Mesodermal cell (in vitro differentiated cells): Measurements from ENCODE around the gene ACSM3.
A peak's percentile ranks its signal among the peaks of the same experiment; 100 is the strongest.
"Not testable (repeated sequence)": the region's sequence is repeated elsewhere in the genome, so short reads cannot be mapped to it uniquely, and the experiment has no call there.

Experiments
- H3K27ac ChIP-seq: 2 replicates; pipeline ENCODE4 v1.7.0; 2013; ENCODE audit warnings: mild to moderate bottlenecking, low read depth, low read length, moderate library complexity; ENCODE audit not compliant: severe bottlenecking
- H3K36me3 ChIP-seq: 2 replicates; pipeline ENCODE4 v1.7.1; 2013; ENCODE audit warnings: mild to moderate bottlenecking, low read length, moderate library complexity; ENCODE audit not compliant: control insufficient read depth, insufficient read depth
- H3K4me1 ChIP-seq: one replicate; pipeline ENCODE4 v1.7.1; 2013; ENCODE audit warnings: mild to moderate bottlenecking, low read length; ENCODE audit not compliant: insufficient read depth, control insufficient read depth, poor library complexity, severe bottlenecking
- H3K4me3 ChIP-seq: 2 replicates; pipeline ENCODE4 v1.7.0; 2013; ENCODE audit warnings: low read length, control low read depth, mild to moderate bottlenecking; ENCODE audit not compliant: insufficient read depth, poor library complexity, severe bottlenecking; ENCODE audit errors: extremely low read depth
- H3K9me3 ChIP-seq: 2 replicates; pipeline ENCODE4 v1.7.1; 2013; ENCODE audit warnings: mild to moderate bottlenecking, low read length, moderate library complexity; ENCODE audit not compliant: control insufficient read depth
- WGBS, 2 experiments: methylation state at CpG; one replicate each; pipeline ENCODE4 v1.1.5; 2013; ENCODE audit warnings: missing lambda C conversion rate in 2 of 2; ENCODE audit not compliant: insufficient coverage in 2 of 2; 5-methylcytosine and 5-hydroxymethylcytosine counted together

ACSM3 gene

DNA sequence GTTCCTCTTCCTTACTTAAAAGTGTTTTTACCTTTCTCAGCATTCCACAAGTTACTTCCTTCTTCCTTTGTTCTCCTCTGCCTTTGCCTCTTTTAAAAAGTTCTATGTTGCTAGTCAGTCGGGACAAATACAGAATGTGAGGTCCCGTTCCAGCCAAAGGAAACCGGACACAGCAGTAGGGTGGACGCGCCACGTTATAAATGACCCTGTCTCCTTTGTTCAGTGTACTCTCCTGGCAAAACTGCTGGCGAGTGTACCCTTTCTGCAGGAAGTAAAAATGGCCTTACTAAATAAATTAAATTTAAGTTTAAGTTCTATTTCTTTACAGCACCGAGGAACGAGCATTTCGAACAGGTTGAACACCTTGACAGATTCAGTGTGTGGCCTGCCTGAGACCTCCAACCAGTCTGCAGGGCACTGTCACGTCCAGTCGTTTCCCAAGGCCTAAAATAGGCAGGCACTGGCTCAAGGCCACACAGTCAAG is 41.9 kb downstream of the ACSM3 start:
- Histone ChIP-seq H3K27ac (peak overlapping the region; percentile 86), H3K4me3 (peak overlapping the region; percentile 70)
- H3K9me3 ChIP-seq, H3K4me1 ChIP-seq, H3K36me3 ChIP-seq: not testable (repeated sequence)
- WGBS, 2 experiments = 21 to 33% methylated on average over 11 of the region's 12 CpGs

DNA sequence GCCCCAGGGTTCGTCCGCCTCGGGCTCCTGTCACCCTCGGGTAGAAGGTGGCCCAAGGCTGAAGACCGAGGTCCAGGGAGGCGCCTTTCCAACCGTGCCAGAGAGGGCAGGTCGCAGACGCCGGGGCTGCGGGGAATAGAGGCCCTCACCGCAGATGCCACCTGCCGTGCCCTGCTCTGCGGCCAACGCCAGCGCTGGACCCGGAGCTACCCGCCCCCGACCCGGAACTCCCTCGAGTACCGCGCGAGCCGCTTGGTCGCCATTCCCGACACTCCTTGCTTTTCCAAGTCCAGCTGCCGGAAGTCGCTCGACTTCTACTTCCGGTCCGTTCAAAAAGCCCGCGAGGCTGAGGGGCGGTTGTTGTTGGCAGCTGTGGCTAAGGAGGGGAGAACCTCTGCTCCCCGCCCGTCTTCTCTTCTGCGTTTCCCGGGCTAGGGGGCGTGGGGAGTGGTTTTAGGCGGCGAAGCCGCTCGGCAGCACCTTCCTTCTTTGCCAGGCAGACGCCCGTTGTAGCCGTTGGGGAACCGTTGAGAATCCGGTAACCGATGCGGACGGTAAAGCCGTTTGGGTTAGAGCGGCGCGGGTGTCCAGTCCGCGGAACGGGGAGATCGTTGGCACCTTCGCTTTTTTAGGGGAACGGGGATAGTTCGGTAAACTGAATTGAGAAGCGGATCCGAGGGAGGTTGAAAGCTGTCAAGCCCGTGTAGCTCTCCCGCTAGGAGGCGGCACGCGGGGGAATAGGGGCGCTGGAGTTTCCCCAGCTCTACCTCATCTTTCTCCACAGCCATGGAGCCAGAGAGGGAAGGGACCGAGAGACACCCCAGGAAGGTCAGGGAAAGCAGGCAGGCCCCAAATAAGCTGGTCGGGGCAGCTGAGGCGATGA is 42.6 kb downstream of the ACSM3 start, which contains the start of the genes ERI2 and REXO5:
ERI2 (minus strand) TSS at position 305 of the 883 bp plus-strand sequence; CDS start at position 263, 42 bp downstream.
REXO5 (plus strand) TSS at position 360 of the 883 bp plus-strand sequence; CDS start at position 787, 427 bp downstream.
- Histone ChIP-seq H3K36me3 (peaks cover 7% of the 10 kb centered on the region), H3K9me3 (no peaks in the 10 kb centered on the region), H3K27ac (peak within 1 kb of the TSS; percentile 86), H3K4me3 (peak within 1 kb of the TSS; percentile 70), H3K4me1 (no peaks in the 10 kb centered on the region)
- 1% methylated on average over 40 to 56 of the region's 74 CpGs for WGBS, 2 experiments

DNA sequence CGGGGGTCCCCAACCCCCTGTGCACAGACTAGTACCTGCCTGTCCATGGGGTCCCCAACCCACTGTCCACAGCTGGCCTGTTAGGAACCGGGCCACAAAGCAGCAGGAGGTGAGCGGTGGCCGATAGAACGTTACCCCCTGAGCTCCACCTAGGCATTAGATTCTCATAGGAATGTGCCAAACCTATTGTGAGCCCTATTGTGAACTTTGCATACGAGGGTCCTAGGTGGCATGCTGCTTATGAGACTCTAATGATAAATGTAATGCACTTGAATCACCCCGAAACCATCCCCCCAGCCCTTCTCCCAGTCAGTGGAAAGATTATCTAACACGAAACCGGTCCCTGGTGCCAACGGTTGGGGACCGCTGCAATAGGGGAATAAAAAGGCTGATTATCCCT is 44.0 kb downstream of the ACSM3 start:
- 94 to 96% methylated on average over 6 of the region's 11 CpGs for WGBS, 2 experiments

DNA sequence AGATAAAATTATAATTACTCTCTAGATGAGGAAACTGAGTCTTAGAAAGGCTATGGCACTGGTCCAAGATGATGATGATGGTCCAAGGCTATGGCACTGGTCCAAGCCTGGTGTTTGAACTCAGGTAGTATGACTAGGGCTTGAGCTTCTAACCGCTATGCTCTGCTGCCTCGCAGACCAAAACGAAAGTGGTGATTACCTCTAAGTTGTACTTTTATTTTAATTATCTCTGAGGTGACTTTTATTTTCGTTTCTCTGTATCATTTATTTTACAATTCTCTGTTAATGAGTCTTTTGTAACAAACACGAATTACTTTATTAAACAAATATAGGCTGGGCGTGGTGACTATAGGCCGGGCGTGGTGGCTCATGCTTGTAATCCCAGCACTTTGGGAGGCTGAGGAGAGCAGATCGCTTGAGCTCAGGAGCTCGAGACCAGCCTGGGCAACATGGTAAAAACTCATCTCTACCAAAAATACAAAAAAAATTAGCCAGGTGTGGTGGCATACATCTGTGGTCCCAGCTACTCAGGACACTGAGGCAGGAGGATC is 48.1 kb downstream of the ACSM3 start:
- Histone ChIP-seq H3K9me3 (no peaks in the 10 kb centered on the region), H3K4me3 (no peak overlapping the region), H3K4me1 (no peaks in the 10 kb centered on the region), H3K27ac (no peak overlapping the region), H3K36me3 (peaks cover 4% of the 10 kb centered on the region)
- 77 to 95% methylated on average over 3 to 4 of the region's 10 CpGs for WGBS, 2 experiments

More for the DNA sequence above, 44.0 kb downstream of the ACSM3 start:
- Histone ChIP-seq H3K4me3 (peak overlapping the region; percentile 70), H3K27ac (no peak overlapping the region), H3K9me3 (no peaks in the 10 kb centered on the region), H3K4me1 (no peaks in the 10 kb centered on the region), H3K36me3 (no peaks in the 10 kb centered on the region)

DNA sequence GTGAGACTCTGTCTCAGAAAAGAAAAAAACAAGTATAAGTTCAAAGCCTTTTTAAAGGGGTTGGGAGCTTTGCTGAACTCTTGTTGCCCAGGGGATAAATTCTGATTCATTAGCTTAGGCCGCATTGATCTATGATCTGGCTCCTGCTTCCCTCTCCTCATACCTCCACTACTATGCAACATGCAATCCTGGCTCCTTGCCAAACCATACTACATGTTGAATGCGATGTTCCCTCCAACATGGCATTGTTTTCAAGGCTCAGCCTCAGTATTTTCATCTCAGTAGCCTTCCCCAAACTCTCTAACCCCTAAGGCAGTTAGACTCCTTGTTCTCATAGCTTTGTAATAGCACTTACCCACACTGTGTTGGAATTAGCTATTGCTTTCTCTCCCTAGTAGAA is 48.7 kb downstream of the ACSM3 start:
- Histone ChIP-seq H3K4me3 (no peak overlapping the region), H3K4me1 (no peaks in the 10 kb centered on the region), H3K36me3 (peaks cover 4% of the 10 kb centered on the region), H3K9me3 (no peaks in the 10 kb centered on the region), H3K27ac (no peak overlapping the region)
- 80 to 93% methylated on average over 2 of the region's 2 CpGs for WGBS, 2 experiments

DNA sequence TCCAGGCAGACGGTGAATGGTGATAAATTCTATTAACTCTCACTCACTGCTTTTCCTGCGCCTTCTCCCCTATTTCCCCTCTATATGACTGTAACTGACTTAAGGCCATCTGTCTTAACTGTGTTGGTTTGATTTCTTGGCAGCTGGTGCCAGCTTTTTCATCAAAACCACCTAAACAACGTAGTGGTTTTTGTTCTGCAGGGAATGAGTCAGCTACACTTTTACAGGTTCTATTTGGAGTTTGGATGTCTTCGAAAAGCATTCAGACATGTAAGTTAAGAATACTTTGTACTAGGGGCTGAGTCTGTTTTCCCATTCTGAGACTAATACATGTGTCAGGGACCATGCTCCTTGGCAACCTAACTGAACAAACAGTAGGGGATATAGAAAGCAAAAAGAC is 51.0 kb downstream of the ACSM3 start:
- Histone ChIP-seq H3K27ac (no peak overlapping the region), H3K36me3 (peaks cover 4% of the 10 kb centered on the region), H3K9me3 (no peaks in the 10 kb centered on the region), H3K4me1 (no peaks in the 10 kb centered on the region), H3K4me3 (no peak overlapping the region)
- WGBS, 2 experiments = 100% methylated on average over 1 of the region's 4 CpGs; no CpG with 5 or more reads in 1 of the 2 experiments

DNA sequence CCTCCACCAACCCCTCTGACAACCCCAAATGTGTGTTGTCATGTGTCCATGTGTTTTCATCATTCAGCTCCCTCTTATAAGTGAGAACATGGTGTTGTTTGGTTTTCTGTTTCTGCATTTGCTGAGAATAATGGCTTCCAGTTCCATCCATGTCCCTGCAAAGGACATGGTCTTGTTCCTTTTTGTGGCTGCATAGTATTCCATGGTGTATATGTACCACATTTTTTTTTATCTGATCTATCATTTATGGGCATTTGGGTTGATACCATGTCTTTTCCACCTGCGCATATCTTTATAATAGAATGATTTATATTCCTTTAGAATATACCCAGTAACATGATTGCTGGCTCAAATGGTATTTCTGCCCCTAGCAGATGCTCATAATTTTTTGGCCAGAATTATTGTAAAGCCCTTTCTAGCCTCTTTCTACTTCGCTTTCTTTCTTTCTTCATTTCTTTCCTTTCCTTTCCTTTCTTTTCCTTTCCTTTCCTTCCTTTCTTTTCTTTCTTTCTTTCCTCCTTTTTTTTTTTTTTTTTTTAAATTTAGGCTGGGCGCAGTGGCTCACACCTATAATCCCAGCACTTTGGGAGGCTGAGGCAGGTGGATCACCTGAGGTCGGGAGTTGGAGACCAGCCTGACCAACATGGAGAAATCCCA is 55.2 kb downstream of the ACSM3 start:
- no peaks in the 10 kb centered on the region for H3K4me1 ChIP-seq
- 78 to 100% methylated on average over 1 of the region's 4 CpGs for WGBS, 2 experiments
- H3K9me3 ChIP-seq = no peaks in the 10 kb centered on the region
- no peak overlapping the region for H3K4me3 ChIP-seq
- H3K36me3 ChIP-seq = peaks cover 4% of the 10 kb centered on the region
- H3K27ac ChIP-seq = no peak overlapping the region

DNA sequence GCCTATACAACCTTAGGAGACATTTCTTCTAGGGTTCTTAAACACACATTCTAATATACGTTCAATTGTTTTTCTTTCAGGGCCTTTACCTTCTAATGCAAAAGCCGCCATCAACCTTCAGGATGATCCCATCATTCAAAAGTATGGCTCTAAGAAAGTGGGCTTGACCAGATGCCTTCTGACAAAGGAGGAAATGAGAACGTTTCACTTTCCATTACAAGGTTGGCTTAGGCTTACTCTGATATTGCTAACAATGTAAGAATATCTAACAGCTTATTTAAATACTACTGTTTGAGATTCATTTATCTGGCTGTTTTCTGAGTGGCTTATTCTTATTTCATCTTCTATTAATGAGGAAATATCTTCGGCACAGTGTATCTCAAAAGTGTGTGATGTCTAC is 57.9 kb downstream of the ACSM3 start:
- no peaks in the 10 kb centered on the region for H3K36me3 ChIP-seq
- H3K4me1 ChIP-seq = no peaks in the 10 kb centered on the region
- H3K9me3 ChIP-seq = no peaks in the 10 kb centered on the region
- no peak overlapping the region for H3K4me3 ChIP-seq
- H3K27ac ChIP-seq = no peak overlapping the region
- whole genome bisulfite sequencing, 2 experiments = 88 to 100% methylated on average over 1 to 2 of the region's 4 CpGs

DNA sequence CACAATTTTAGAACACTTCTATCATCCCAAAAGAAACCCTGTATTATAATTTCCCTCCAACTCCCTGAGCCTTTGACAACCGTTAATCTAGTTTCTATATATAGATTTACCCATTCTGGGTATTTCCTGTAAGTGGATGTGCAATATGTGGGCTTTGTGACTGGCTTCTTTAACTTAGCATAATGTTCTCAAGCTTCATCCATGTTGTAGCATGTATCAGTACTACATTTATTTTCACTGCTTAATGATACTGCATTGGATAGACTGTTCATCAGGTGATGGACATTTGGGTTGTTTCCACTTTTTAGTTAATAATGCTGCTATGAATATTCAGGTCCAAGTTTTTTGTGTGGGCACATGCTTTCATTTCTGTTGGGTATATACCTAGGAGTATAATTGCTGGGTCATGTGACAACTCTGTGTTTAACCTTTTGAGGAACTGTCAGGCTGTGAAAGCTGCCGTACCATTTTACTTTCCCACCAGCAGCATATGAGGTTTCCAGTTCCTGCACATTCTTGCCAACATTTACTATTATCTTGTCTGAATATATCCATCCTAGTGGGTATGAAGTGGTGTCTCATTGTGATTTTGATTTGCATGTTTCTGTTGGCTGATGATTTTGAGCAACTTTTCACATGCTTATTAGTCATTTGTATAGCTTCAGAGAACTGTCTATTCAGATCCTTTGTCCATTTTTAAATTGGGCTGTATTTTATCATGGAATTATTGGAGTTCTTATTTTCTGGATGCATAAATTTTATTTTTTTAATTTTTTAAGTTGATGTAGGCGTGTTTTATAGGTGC is 58.9 kb downstream of the ACSM3 start:
- no peak overlapping the region for H3K4me3 ChIP-seq
- no peaks in the 10 kb centered on the region for H3K36me3 ChIP-seq
- WGBS, 2 experiments = 80% methylated on average over 1 of the region's 3 CpGs; no CpG with 5 or more reads in 1 of the 2 experiments
- no peaks in the 10 kb centered on the region for H3K9me3 ChIP-seq
- no peak overlapping the region for H3K27ac ChIP-seq
- no peaks in the 10 kb centered on the region for H3K4me1 ChIP-seq

DNA sequence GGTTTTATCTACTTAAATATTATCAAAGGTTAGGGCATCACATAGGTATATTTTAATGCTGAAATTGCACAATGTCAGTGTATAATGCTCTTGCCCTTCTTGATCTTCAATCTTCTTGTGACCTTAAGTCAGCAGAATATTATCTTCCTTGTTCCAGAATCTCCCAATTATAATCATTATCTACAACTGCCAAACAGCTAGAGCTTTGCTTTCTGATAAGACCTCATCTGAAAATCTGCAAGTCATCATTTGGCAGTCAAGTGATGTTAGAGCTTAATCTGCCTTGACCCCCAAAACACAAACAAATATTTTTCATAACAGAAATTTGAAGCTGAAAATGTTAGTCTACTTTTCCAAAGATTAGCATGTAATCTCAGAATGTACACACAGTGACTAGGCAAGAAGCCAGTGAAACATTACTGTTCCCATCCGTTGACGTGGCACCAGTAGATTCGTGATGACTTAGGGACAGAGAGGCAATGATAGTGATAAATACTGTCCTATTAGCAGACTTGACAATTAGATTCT is 62.3 kb downstream of the ACSM3 start:
- WGBS, 2 experiments = 100% methylated on average over 3 of the region's 3 CpGs; no CpG with 5 or more reads in 1 of the 2 experiments
- Histone ChIP-seq H3K4me1 (no peaks in the 10 kb centered on the region), H3K36me3 (no peaks in the 10 kb centered on the region), H3K27ac (no peak overlapping the region), H3K4me3 (no peak overlapping the region), H3K9me3 (no peaks in the 10 kb centered on the region)
